Fibroblast of lung (primary cell): Measurements from ENCODE around the gene GGCX. TPM values are rescaled to one million over a fixed set of nuclear protein-coding genes. Genes with fewer than 3 reads are reported as not detected.

Experiments
- DNase-seq, 2 donors: peaks; one replicate each; pipeline versions ENCODE4 v3.0.0 to v3.0.0-alpha.2; 2010; ENCODE audit warnings: low read depth in 2 of 2
- H2AFZ ChIP-seq: 2 replicates; pipeline ENCODE4 v1.5.1; 2012; ENCODE audit warnings: low read length, control low read depth, inconsistent platforms
- H3K27ac ChIP-seq: 2 replicates; pipeline ENCODE4 v1.5.1; 2011; ENCODE audit warnings: low read length, control low read depth; ENCODE audit not compliant: insufficient read depth
- H3K27me3 ChIP-seq: 2 replicates; pipeline ENCODE4 v1.5.1; 2011; ENCODE audit warnings: mild to moderate bottlenecking, low read length; ENCODE audit not compliant: control insufficient read depth, insufficient read depth
- H3K36me3 ChIP-seq: 2 replicates; pipeline ENCODE4 v1.5.1; 2011; ENCODE audit warnings: low read length; ENCODE audit not compliant: control insufficient read depth, insufficient read depth
- H3K4me1 ChIP-seq: 2 replicates; pipeline ENCODE4 v1.5.1; 2011; ENCODE audit warnings: low read length; ENCODE audit not compliant: control insufficient read depth, insufficient read depth; ENCODE audit errors: extremely low read depth
- H3K4me2 ChIP-seq: 2 replicates; pipeline ENCODE4 v1.5.1; 2011; ENCODE audit warnings: low read length, control low read depth; ENCODE audit not compliant: insufficient read depth; ENCODE audit errors: extremely low read depth
- H3K4me3 ChIP-seq, 4 experiments: fragments of 200-600 bp in 1 of 4; sonication (generic) in 1 of 4; replicated peaks in 1 of 4; 2 replicates each; pipeline ENCODE4 v1.5.1; 2011 to 2016; ENCODE audit warnings: low read length in 4 of 4, low read depth in 3 of 4, mild to moderate bottlenecking in 3 of 4, control low read depth in 2 of 4, inconsistent platforms in 1 of 4, mixed read lengths in 1 of 4; ENCODE audit not compliant: insufficient read depth in 1 of 4; ENCODE audit errors: control extremely low read depth in 1 of 4
- H3K79me2 ChIP-seq: 2 replicates; pipeline ENCODE4 v1.5.1; 2012; ENCODE audit warnings: mild to moderate bottlenecking, low read length, inconsistent platforms; ENCODE audit not compliant: control insufficient read depth, insufficient read depth
- H3K9ac ChIP-seq: 2 replicates; pipeline ENCODE4 v1.5.1; 2011; ENCODE audit warnings: mild to moderate bottlenecking, low read length, control low read depth; ENCODE audit not compliant: insufficient read depth
- H3K9me3 ChIP-seq: 2 replicates; pipeline ENCODE4 v1.5.1; 2012; ENCODE audit warnings: low read depth, low read length; ENCODE audit not compliant: control insufficient read depth, insufficient read depth
- H4K20me1 ChIP-seq: 2 replicates; pipeline ENCODE4 v1.5.1; 2011; ENCODE audit warnings: low read length; ENCODE audit not compliant: control insufficient read depth, insufficient read depth; ENCODE audit errors: extremely low read depth
- CTCF ChIP-seq, 2 donors: IDR thresholded peaks in 1 of 2; conservative IDR thresholded peaks in 1 of 2; 1 replicate in 1 of 2; 2 replicates in 1 of 2; pipeline ENCODE4 v1.5.1; 2011 to 2012; ENCODE audit warnings: low read length in 2 of 2, control low read depth in 1 of 2, inconsistent platforms in 1 of 2, low read depth in 1 of 2, mild to moderate bottlenecking in 1 of 2
- EZH2 ChIP-seq: IDR thresholded peaks from 2 replicates; pipeline ENCODE4 v1.5.1; 2012; ENCODE audit warnings: low read length, control low read depth, mild to moderate bottlenecking; ENCODE audit errors: missing control alignments
- polyA plus RNA-seq, 2 donors: library from polyadenylated mRNA; depleted of rRNA in 1 of 2; stranded (reverse) in 1 of 2; unstranded in 1 of 2; fragments of >200 nt; gene quantifications; 2 replicates each; pipeline ENCODE4 v1.2.1, GENCODE V29; 2011 to 2012; ENCODE audit warnings: missing spikeins in 1 of 2
- total RNA-seq: library from RNA; depleted of rRNA; stranded (reverse); fragments of >200 nt; gene quantifications from 2 replicates; pipeline ENCODE4 v1.2.1, GENCODE V29; 2014

Gene GGCX
- total and polyA plus RNA-seq, 2 donors (not counting 1 experiment from before 2014, with no cell fraction given), result 34.4 to 46.1 TPM

GRCh38 chr2:85525029-85525428 is 36.3 kb downstream of the GGCX start:
- Histone ChIP-seq H3K4me2 (no peak overlapping the region), H3K27ac (no peak overlapping the region), H3K4me1 (no peaks in the 10 kb centered on the region), H3K79me2 (no peaks in the 10 kb centered on the region), H4K20me1 (no peaks in the 10 kb centered on the region), H2AFZ (no peak overlapping the region), H3K9me3 (no peaks in the 10 kb centered on the region), H3K9ac (no peak overlapping the region), H3K36me3 (no peaks in the 10 kb centered on the region), H3K27me3 (peaks cover 3% of the 10 kb centered on the region), H3K4me3 (no peak overlapping the region)
- no peak for DNase-seq
- TF ChIP-seq EZH2 (no peak), CTCF (conservative IDR thresholded peaks at IDR 0.05 in 1 of 2, IDR thresholded peaks at IDR 0.05 in 1 of 2; ENCODE audit: low read depth in 1 of 2, low read length in 2 of 2) (no peak)

- H4K20me1 ChIP-seq, result no peaks in the 10 kb centered on the region
- no peak overlapping the region for H2AFZ ChIP-seq
- TF ChIP-seq EZH2 (no peak), CTCF (conservative IDR thresholded peaks at IDR 0.05 in 1 of 2, IDR thresholded peaks at IDR 0.05 in 1 of 2; ENCODE audit: low read depth in 1 of 2, low read length in 2 of 2) (no peak)
- DNase-seq, result peak in 1 of 2 donors; percentile 65
- H3K9me3 ChIP-seq, result no peaks in the 10 kb centered on the region
- no peak overlapping the region for H3K9ac ChIP-seq
- H3K4me2 ChIP-seq, result no peak overlapping the region
- H3K4me1 ChIP-seq, result no peaks in the 10 kb centered on the region
- H3K36me3 ChIP-seq, result no peaks in the 10 kb centered on the region
- no peak overlapping the region for H3K27ac ChIP-seq
- peaks cover 3% of the 10 kb centered on the region for H3K27me3 ChIP-seq
- no peaks in the 10 kb centered on the region for H3K79me2 ChIP-seq
- no peak overlapping the region for H3K4me3 ChIP-seq
Observed at GRCh38 chr2:85524336-85524908, 36.9 kb downstream of the GGCX start.

GRCh38 chr2:85523903-85524335 is 37.4 kb downstream of the GGCX start:
- Histone ChIP-seq H3K27me3 (peaks cover 3% of the 10 kb centered on the region), H3K4me1 (no peaks in the 10 kb centered on the region), H3K4me2 (no peak overlapping the region), H4K20me1 (no peaks in the 10 kb centered on the region), H3K9me3 (no peaks in the 10 kb centered on the region), H3K36me3 (no peaks in the 10 kb centered on the region), H3K27ac (no peak overlapping the region), H3K4me3 (no peak overlapping the region), H2AFZ (no peak overlapping the region), H3K79me2 (no peaks in the 10 kb centered on the region), H3K9ac (no peak overlapping the region)
- no peak for DNase-seq
- TF ChIP-seq CTCF (conservative IDR thresholded peaks at IDR 0.05 in 1 of 2, IDR thresholded peaks at IDR 0.05 in 1 of 2; ENCODE audit: low read depth in 1 of 2, low read length in 2 of 2) (no peak), EZH2 (no peak)
